ENCODE results near the gene UPK3A.
"Not testable (repeated sequence)": the region's sequence is repeated elsewhere in the genome, so short reads cannot be mapped to it uniquely, and the experiment has no call there.

Gene UPK3A

DNA sequence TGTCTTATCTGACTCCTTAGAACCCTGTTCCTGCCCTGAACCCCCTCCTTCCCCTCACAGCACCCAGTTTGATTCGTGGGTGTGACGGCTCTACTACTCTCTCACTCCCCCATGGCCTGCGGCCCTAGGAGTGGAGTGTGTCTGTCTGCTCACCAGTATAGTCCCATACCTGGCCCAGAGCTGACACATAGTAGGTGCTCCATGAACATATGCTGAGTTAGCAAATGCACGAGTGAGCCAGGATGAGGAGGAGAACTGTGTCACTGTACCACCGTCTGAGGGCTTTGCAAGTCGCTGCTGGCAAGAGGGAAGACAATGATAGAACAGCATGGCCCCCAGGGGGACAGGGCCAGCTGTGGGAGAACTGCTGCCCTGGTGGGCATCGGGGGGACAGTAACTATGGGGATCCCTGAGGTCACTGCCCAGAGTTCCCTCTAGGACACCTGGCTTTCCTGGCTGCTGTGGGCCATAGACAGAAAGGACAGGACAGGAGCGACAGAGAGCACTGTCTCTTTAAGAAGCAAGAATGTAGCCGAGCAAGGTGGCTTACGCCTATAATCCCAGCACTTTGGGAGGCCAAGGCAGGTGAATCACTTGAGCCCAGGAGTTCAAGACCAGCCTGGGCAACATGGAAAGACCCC is 24.9 kb upstream of the UPK3A start:
- DNase-seq (ENCODE audit: low read depth): no peak
- TF ChIP-seq, protein P1, sequence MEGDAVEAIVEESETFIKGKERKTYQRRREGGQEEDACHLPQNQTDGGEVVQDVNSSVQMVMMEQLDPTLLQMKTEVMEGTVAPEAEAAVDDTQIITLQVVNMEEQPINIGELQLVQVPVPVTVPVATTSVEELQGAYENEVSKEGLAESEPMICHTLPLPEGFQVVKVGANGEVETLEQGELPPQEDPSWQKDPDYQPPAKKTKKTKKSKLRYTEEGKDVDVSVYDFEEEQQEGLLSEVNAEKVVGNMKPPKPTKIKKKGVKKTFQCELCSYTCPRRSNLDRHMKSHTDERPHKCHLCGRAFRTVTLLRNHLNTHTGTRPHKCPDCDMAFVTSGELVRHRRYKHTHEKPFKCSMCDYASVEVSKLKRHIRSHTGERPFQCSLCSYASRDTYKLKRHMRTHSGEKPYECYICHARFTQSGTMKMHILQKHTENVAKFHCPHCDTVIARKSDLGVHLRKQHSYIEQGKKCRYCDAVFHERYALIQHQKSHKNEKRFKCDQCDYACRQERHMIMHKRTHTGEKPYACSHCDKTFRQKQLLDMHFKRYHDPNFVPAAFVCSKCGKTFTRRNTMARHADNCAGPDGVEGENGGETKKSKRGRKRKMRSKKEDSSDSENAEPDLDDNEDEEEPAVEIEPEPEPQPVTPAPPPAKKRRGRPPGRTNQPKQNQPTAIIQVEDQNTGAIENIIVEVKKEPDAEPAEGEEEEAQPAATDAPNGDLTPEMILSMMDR (conservative IDR thresholded peaks at IDR 0.05; ENCODE audit: low read depth, low read length): no peak

DNA sequence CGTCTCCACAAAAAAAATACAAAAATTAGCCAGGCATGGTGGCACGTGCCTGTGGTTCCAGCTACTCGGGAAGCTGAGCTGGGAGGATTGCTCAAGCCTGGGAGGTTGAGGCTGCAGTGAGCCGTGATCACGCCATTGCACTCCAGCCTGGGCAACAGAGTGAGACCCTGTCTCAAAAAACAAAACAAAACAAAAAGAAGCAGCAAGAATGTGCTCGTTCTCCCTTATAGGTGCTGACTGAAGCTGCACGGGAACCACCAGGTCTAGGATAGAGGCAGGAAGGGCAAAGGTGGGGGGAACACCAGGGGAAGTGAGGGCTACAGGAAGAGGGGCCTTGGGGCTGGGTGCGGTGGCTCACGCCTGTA is 24.4 kb upstream of the UPK3A start:
- H3K4me3 ChIP-seq (ENCODE audit: low read length); DNase-seq (ENCODE audit: low read depth): not testable (repeated sequence)

More for the DNA sequence above, 24.9 kb upstream of the UPK3A start:
- no peak overlapping the region for H3K4me3 ChIP-seq (ENCODE audit: low read length)

DNA sequence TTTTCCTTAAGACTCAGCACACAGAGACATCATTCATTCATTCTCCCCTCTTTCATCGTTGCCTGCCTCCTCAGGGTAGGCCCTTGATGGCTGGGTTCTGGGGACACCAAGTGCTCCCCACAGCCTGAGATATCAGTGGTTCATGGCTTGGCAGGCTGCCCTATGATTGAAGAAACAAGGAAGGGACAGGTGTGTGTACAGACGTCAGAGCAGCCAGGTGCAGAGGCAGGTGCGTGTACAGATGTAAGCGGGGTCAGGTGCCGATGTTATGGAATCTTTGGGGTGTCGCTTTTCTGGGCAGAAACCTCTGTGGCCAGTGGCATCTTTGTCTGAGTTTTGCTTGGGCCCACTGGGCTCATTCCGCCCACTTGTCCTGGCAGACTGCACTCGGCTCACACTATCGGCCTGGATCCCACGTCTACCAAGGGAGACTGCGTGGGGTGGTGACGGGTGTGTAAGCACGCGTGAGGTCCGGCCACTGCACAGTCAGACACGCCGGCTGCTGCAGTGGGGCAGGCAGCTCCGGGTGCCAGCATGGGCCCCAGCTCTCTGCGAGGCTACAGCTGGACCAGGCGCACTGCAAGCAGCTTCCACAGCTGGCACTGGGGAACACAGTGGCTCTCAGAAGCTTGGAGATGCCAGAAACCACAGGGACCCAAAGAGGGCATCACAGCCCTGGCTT is 23.2 kb upstream of the UPK3A start:
- TF ChIP-seq, protein P1 (conservative IDR thresholded peaks at IDR 0.05; ENCODE audit: low read depth, low read length): no peak
- no peak for DNase-seq (ENCODE audit: low read depth)
- no peak overlapping the region for H3K4me3 ChIP-seq (ENCODE audit: low read length)

DNA sequence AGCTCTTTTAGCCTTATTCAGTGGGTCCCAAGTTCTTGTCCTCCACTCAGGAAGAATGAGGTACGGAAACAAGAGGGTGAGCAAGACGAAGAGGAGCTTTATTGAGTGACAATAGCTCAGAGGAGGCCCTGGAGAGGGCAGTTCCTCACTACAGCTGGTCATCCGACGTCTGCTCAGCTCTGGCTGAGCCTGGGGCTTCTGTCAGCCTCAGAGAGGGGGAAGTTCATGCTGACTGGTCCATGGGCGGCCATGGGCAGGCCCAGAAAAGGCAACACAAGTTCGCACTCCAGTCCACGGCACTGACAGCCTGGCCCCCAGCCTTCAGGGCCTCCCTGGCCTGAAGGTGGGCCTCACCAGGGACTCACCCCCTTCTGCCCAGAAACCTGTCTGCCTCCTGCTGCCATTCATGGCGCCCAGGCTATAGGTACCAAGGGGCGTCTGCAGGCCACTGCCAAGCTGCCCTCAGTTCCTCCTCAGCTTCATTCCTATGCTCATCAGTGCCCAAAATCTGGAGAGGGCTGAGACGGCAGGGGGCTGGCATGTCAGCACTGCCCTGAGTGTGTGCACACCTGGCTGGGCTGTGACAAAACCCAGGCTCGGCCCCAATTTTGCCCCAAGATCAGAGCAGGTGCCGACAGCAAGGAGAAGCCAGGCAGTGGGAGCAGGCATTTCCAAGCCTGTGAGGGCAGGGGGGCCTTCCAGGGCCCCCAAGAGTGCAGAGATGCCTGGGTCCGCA is 22.4 kb upstream of the UPK3A start:
- no peak overlapping the region for H3K4me3 ChIP-seq (ENCODE audit: low read length)
- no peak for DNase-seq (ENCODE audit: low read depth)
- TF ChIP-seq, protein P1 (conservative IDR thresholded peaks at IDR 0.05; ENCODE audit: low read depth, low read length): no peak

DNA sequence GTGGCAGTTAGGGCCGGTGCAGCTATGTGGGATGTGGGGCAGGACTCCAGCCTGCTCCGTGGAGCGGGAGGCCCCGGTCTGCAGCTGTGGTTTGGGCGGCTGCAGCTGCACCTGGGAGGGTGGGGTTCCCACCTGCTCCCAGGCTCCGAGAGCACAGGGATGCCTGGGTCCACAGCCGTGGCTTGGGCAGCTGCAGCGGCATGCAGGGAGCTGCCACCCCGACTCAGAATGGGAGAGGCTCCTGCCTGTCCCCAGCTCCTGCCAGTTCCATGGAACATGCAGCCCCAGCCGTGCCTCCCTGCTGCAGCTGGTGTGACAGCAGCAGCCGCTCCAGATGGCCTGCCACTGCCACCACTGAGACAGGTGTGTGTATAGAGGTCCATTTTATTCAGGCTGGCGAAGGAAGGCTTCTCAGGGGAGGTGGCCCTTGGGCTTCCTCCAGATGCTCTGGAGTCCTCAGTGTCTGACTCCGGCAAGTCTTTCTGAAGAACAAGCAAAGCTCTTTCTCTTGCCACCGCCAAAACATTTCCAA is 21.8 kb upstream of the UPK3A start:
- TF ChIP-seq, protein P1 (conservative IDR thresholded peaks at IDR 0.05; ENCODE audit: low read depth, low read length): no peak
- H3K4me3 ChIP-seq (ENCODE audit: low read length): no peak overlapping the region
- no peak for DNase-seq (ENCODE audit: low read depth)

DNA sequence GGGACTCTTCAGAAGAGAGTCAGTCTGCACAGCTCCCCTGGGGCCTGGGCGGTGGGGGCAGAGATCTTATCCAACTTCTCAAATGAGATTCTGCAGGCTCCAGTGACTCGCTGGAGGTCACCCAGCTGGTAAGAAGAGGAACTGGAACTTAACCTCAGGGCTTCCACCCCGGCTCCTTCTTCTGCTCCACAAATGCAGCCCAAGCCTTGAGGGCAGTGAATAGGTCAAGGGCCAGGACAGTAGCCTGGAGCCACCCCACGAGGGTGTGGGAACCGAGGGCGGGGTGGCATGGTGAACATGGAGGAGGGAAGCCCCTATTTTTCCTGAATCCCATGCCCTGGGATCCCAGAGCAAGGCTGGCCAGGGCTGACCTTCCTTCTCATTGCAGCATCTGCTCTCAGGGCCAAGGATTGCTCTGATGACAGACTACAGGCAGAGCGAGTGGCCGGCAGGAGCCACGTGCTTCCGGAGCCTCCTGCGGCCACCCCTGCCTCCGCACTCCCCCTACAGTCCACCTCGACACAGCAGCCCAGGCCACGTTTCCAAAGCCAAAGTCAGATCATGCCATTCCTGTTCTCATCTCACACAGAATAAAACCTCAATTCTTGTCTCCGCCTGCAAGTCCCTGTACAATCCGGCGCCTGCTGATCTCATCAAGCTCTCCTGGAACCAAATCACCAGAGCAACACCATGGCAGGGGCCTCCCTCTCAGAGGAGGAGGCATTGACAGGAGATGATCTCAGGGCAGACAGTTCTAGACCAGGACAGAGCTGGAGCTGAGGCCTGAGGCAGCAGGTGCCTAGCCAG is 21.1 kb upstream of the UPK3A start:
- no peak overlapping the region for H3K4me3 ChIP-seq (ENCODE audit: low read length)
- TF ChIP-seq, protein P1 (conservative IDR thresholded peaks at IDR 0.05; ENCODE audit: low read depth, low read length): peak; percentile 88
- DNase-seq (ENCODE audit: low read depth): no peak

DNA sequence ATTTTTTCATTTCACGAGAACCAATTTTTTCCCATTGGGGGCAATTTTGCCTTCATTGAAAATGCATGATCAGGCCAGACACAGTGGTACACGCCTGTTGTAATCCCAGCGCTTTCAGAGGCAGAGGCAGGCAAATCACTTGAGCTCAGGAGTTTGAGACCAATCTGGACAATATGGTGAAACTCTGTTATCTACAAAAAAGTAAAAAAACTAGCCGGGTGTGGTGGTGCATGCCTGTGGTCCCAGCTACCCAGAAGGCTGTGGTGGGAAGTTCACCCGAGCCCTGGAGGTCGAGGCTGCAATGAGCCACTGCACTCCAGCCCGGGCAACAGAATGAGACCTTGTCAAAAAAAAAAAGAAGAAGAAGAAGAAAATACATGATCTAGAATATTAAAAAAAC is 19.2 kb upstream of the UPK3A start:
- TF ChIP-seq, protein P1 (conservative IDR thresholded peaks at IDR 0.05; ENCODE audit: low read depth, low read length): no peak
- no peak overlapping the region for H3K4me3 ChIP-seq (ENCODE audit: low read length)
- no peak for DNase-seq (ENCODE audit: low read depth)
